Stimulated activated CD8-positive, alpha-beta memory T cell treated with anti-CD3 and anti-CD28 coated beads, Interleukin-15, amount 100 ng/mL, for 4 hours (primary cell): ENCODE data around the gene DAPK3.
"Not testable (repeated sequence)": the region's sequence is repeated elsewhere in the genome, so short reads cannot be mapped to it uniquely, and the experiment has no call there.

Experiments used
- DNase-seq, 2 donors: peaks; one replicate each; pipeline ENCODE4 v3.0.0-alpha.2; 2020; ENCODE audit warnings: low read depth in 2 of 2

The DAPK3 gene

GRCh38 chr19:3954107-3954506 lies 16.8 kb downstream of the DAPK3 start:
- no peak for DNase-seq

GRCh38 chr19:3952755-3953276 lies 18.1 kb downstream of the DAPK3 start:
- DNase-seq = not testable (repeated sequence)

- DNase-seq = no peak
Observed at GRCh38 chr19:3950871-3951861, 19.7 kb downstream of the DAPK3 start.

- DNase-seq = no peak
Observed at GRCh38 chr19:3949997-3950859, 20.7 kb downstream of the DAPK3 start.

- no peak for DNase-seq
Observed at GRCh38 chr19:3949294-3949693, 21.6 kb downstream of the DAPK3 start.

GRCh38 chr19:3947316-3947933 lies 23.5 kb downstream of the DAPK3 start:
- DNase-seq = not testable (repeated sequence)

GRCh38 chr19:3945838-3946237 lies 25.1 kb downstream of the DAPK3 start:
- no peak for DNase-seq

GRCh38 chr19:3944018-3944721 lies 26.7 kb downstream of the DAPK3 start:
- DNase-seq = no peak

GRCh38 chr19:3942790-3943409 lies 28.0 kb downstream of the DAPK3 start:
- no peak for DNase-seq

- DNase-seq = not testable (repeated sequence)
Observed at GRCh38 chr19:3938300-3938950, 32.5 kb downstream of the DAPK3 start.

GRCh38 chr19:3936506-3937442 lies 34.1 kb downstream of the DAPK3 start:
- DNase-seq = no peak

GRCh38 chr19:3932931-3933810 lies 37.7 kb downstream of the DAPK3 start, which contains the start of gene NMRK2:
Gene NMRK2 (plus strand): TSS chr19:3933069. CDS start chr19:3933672, 603 bp downstream.
- DNase-seq = no peak

GRCh38 chr19:3931041-3931440 lies 39.9 kb downstream of the DAPK3 start:
- DNase-seq = no peak

GRCh38 chr19:3923912-3924311 lies 47.0 kb downstream of the DAPK3 start:
- DNase-seq = no peak

GRCh38 chr19:3923096-3923758 lies 47.7 kb downstream of the DAPK3 start:
- no peak for DNase-seq

GRCh38 chr19:3919793-3920192 lies 51.1 kb downstream of the DAPK3 start:
- DNase-seq = no peak

- no peak for DNase-seq
Observed at GRCh38 chr19:3916033-3916432, 54.9 kb downstream of the DAPK3 start.
